ENCODE data around the gene HELZ. TPM values are rescaled to one million over a fixed set of nuclear protein-coding genes. Genes with fewer than 3 reads are reported as not detected.
"Not testable (repeated sequence)": the region's sequence is repeated elsewhere in the genome, so short reads cannot be mapped to it uniquely, and the experiment has no call there.

The HELZ gene
- total RNA-seq, 1 donor from 2014 or later = 72.5 TPM

- ATAC-seq = no peak
- intact Hi-C loops (cut with DNase I) = no loop called here
These were observed 41.2 kb downstream of the HELZ start for GRCh38 chr17:67203818-67204217.

GRCh38 chr17:67202503-67202902, 42.5 kb downstream of the HELZ start:
- Histone ChIP-seq H3K27me3 (no peaks in the 10 kb centered on the region), H3K27ac (no peak overlapping the region), H3K36me3 (peaks cover 52% of the 10 kb centered on the region), H3K4me3 (no peak overlapping the region), H3K4me1 (no peaks in the 10 kb centered on the region), H3K9me3 (no peaks in the 10 kb centered on the region)
- no peak for TF ChIP-seq CTCF (IDR thresholded peaks at IDR 0.05)
- intact Hi-C loops (cut with DNase I) = no loop called here
- DNase-seq (no peak), ATAC-seq (no peak)

More at GRCh38 chr17:67203818-67204217, 41.2 kb downstream of the HELZ start:
- H3K9me3 ChIP-seq = no peaks in the 10 kb centered on the region
- no peaks in the 10 kb centered on the region for H3K27me3 ChIP-seq
- H3K27ac ChIP-seq = no peak overlapping the region
- H3K36me3 ChIP-seq = peaks cover 45% of the 10 kb centered on the region
- no peaks in the 10 kb centered on the region for H3K4me1 ChIP-seq
- TF ChIP-seq CTCF (IDR thresholded peaks at IDR 0.05) = no peak
- no peak for DNase-seq
- no peak overlapping the region for H3K4me3 ChIP-seq

DNA sequence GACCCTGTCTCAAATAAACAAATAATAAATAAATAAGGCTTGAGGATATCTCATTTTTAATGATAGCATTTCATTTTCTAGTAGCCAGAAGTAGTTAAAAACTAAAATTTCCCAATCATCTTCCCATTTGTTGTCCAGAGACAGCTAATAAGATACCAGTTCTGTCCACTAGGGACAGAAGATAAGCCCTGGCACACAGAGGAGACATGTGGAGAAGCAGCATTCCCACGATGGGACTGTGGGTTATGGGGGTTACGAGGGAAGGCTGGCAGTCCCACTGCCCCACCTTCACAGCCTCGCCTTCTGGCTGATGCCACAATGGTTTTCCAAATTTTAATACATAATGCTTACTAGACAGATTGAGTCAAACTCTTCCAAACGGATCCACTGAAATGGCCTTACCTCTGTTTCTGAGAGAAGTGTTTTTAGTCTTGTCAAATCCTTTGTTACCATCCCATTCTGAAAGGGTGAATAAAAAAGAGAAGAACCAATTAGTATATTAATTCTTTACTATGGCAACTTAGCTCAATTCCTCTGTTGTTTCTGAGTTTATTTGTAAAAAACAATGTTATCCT, 44.2 kb downstream of the HELZ start:
- H3K4me3 ChIP-seq = no peak overlapping the region
- no peaks in the 10 kb centered on the region for H3K4me1 ChIP-seq
- peaks cover 60% of the 10 kb centered on the region for H3K36me3 ChIP-seq
- ATAC-seq (peak; percentile 50), DNase-seq (no peak)
- intact Hi-C loops (cut with DNase I) = no loop called here
- peak; percentile 34 for TF ChIP-seq CTCF (IDR thresholded peaks at IDR 0.05)
- no peaks in the 10 kb centered on the region for H3K9me3 ChIP-seq
- H3K27me3 ChIP-seq = no peaks in the 10 kb centered on the region
- no peak overlapping the region for H3K27ac ChIP-seq

DNA sequence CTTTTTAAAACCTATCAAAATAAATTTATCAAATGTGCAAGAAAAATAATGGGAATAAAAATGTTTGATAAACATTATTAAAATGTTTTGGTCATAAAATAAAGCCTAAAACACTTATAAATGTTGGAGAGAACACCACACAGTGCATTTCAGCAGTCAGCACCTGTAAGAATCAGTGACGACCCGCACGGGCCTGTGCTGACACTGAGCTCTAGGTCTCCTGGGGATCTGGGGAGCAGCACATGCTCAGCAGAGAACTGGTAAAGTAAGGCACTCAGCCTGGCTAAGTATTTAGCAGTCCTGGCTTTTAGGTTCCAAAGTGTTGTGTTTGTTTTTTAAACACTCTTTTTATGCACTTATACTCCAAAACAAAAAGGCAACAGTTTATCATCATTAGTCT, 46.9 kb downstream of the HELZ start:
- peaks cover 62% of the 10 kb centered on the region for H3K36me3 ChIP-seq
- no peak overlapping the region for H3K27ac ChIP-seq
- no peaks in the 10 kb centered on the region for H3K27me3 ChIP-seq
- H3K4me1 ChIP-seq = no peaks in the 10 kb centered on the region
- no peaks in the 10 kb centered on the region for H3K9me3 ChIP-seq
- intact Hi-C loops (cut with DNase I) = no loop called here
- ATAC-seq (no peak), DNase-seq (no peak)
- H3K4me3 ChIP-seq = no peak overlapping the region
- no peak for TF ChIP-seq CTCF (IDR thresholded peaks at IDR 0.05)

GRCh38 chr17:67197023-67197422, 48.0 kb downstream of the HELZ start:
- H3K4me3 ChIP-seq; H3K4me1 ChIP-seq; H3K27me3 ChIP-seq; ATAC-seq; H3K9me3 ChIP-seq; DNase-seq; intact Hi-C loops (cut with DNase I); H3K27ac ChIP-seq: not testable (repeated sequence)
- H3K36me3 ChIP-seq = peaks cover 51% of the 10 kb centered on the region

- TF ChIP-seq CTCF (IDR thresholded peaks at IDR 0.05) = no peak
- intact Hi-C loops (cut with DNase I) = no loop called here
- Histone ChIP-seq H3K27ac (no peak overlapping the region), H3K27me3 (no peaks in the 10 kb centered on the region), H3K36me3 (peaks cover 46% of the 10 kb centered on the region), H3K9me3 (no peaks in the 10 kb centered on the region), H3K4me3 (no peak overlapping the region), H3K4me1 (no peaks in the 10 kb centered on the region)
- DNase-seq = no peak
- no peak for ATAC-seq
These were observed 48.6 kb downstream of the HELZ start for GRCh38 chr17:67196422-67196821.

All from upper lobe of right lung (tissue), 1 donor.